GM12878 (cell line): Measurements from ENCODE around the gene C4B. TPM values are rescaled to one million over a fixed set of nuclear protein-coding genes. Genes with fewer than 3 reads are reported as not detected.

Experiments used
- ETV6 ChIP-seq, 2 experiments: fragments of 450-650 bp in 1 of 2; IDR thresholded peaks in 1 of 2; conservative IDR thresholded peaks in 1 of 2; 2 replicates each; pipeline ENCODE4 v1.6.1; 2014; ENCODE audit warnings: antibody characterized with exemption in 1 of 2, borderline replicate concordance in 1 of 2, low read depth in 1 of 2, mild to moderate bottlenecking in 1 of 2, moderate library complexity in 1 of 2
- PBX3 ChIP-seq: IDR thresholded peaks from 2 replicates; pipeline ENCODE4 v1.6.1; 2011; ENCODE audit warnings: mild to moderate bottlenecking, low read depth, low read length, moderate library complexity; ENCODE audit not compliant: insufficient replicate concordance
- RB1 ChIP-seq: fragments of 450-650 bp; formaldehyde crosslinking; IDR thresholded peaks from 2 replicates; pipeline ENCODE4 v1.6.1; 2017; ENCODE audit warnings: mild to moderate bottlenecking, borderline replicate concordance
- RELA ChIP-seq: fragments of 450-650 bp; IDR thresholded peaks from 2 replicates; pipeline ENCODE4 v1.8.0; 2014; ENCODE audit warnings: borderline replicate concordance; ENCODE audit not compliant: partially characterized antibody
- STAT1 ChIP-seq: fragments of 450-650 bp; conservative IDR thresholded peaks from 2 replicates; pipeline ENCODE4 v1.6.1; 2014; ENCODE audit warnings: antibody characterized with exemption, mild to moderate bottlenecking
- STAT3 ChIP-seq: IDR thresholded peaks from 2 replicates; pipeline ENCODE4 v1.6.1; 2011; ENCODE audit warnings: low read depth, low read length, improper control_type of control experiment
- ZBTB11 ChIP-seq: fragments of 450-650 bp; formaldehyde crosslinking; IDR thresholded peaks from 2 replicates; pipeline ENCODE4 v1.5.0; 2022; ENCODE audit warnings: mild to moderate bottlenecking, missing genetic modification characterization
- ZBTB4 ChIP-seq: fragments of 450-650 bp; formaldehyde crosslinking; IDR thresholded peaks from 2 replicates; pipeline ENCODE4 v1.4.0; 2022; ENCODE audit warnings: mild to moderate bottlenecking, moderate library complexity
- ZNF207 ChIP-seq: fragments of 450-650 bp; IDR thresholded peaks from 2 replicates; pipeline ENCODE4 v1.6.1; 2014; ENCODE audit warnings: antibody characterized with exemption, mild to moderate bottlenecking, borderline replicate concordance
- polyA plus RNA-seq, 11 experiments: library from polyadenylated mRNA; depleted of rRNA in 4 of 11; unstranded in 6 of 11; stranded (reverse) in 5 of 11; fragments of >200 nt; fragmentation: Nextera tagmentation in 4 of 11; fragmentation: Illumina TruSeq in 1 of 11; extraction: Ambion mirVana in 4 of 11; extraction: Trizol in 1 of 11; gene quantifications; 1 replicate in 1 of 11; 2 replicates in 10 of 11; pipeline versions ENCODE4 v1.2.1 to v1.2.3, GENCODE V29; 2011 to 2016; ENCODE audit warnings: inconsistent platforms in 2 of 11, missing spikeins in 2 of 11, low read depth in 1 of 11
- total RNA-seq, 4 experiments: library from RNA; depleted of rRNA in 3 of 4; stranded (reverse); fragments of >200 nt in 3 of 4; fragmentation: Illumina TruSeq in 1 of 4; extraction: Trizol in 1 of 4; gene quantifications; 2 replicates each; pipeline versions ENCODE4 v1.2.1 to v1.2.3, GENCODE V29; 2013 to 2021

Gene C4B
- total and polyA plus RNA-seq, 10 of the 15 experiments (the other 5 are each of a cell fraction or from before 2014, with no cell fraction given) = 0.13 to 5.6 (median 1.7) TPM; not detected in 1

GRCh38 chr6:32047084-32047478, 32.5 kb downstream of the C4B start (continued):
- no peak for TF ChIP-seq PBX3
- no peak for TF ChIP-seq ZBTB4 (CRISPR knock-in tag)
- no peak for TF ChIP-seq ETV6 (conservative IDR thresholded peaks at IDR 0.05 in 1 of 2, IDR thresholded peaks at IDR 0.05 in 1 of 2; ENCODE audit: borderline replicate concordance in 1 of 2, low read depth in 1 of 2)
- TF ChIP-seq RB1 = no peak
- TF ChIP-seq STAT1 = no peak
- no peak for TF ChIP-seq ZNF207
- no peak for TF ChIP-seq ZBTB11 (CRISPR knock-in tag)
- TF ChIP-seq STAT3 = no peak
- TF ChIP-seq RELA = no peak
